MM.1S (cell line): ENCODE data around the gene GTSE1.

ENCODE experiments used
- DNase-seq: peaks from one replicate; pipeline ENCODE4 v3.0.0-alpha.2; 2015
- H2AFZ ChIP-seq: fragments of 300-600 bp; sonication (generic); 2 replicates; pipeline ENCODE4 v1.6.0; 2016; ENCODE audit warnings: antibody characterized with exemption, low read length
- H3F3A ChIP-seq: fragments of 300-600 bp; sonication (generic); 2 replicates; pipeline ENCODE4 v1.6.1; 2016; ENCODE audit warnings: mild to moderate bottlenecking, antibody characterized with exemption, low read length, moderate library complexity, mixed read lengths; ENCODE audit not compliant: insufficient read depth
- H3K27ac ChIP-seq: fragments of 300-600 bp; sonication (generic); 2 replicates; pipeline ENCODE4 v1.5.1; 2016; ENCODE audit warnings: mild to moderate bottlenecking, low read length
- H3K27me3 ChIP-seq: fragments of 300-600 bp; sonication (generic); replicated peaks from 2 replicates; pipeline ENCODE4 v1.6.0; 2016; ENCODE audit warnings: low read length; ENCODE audit not compliant: insufficient read depth
- H3K36me3 ChIP-seq: fragments of 300-600 bp; sonication (generic); replicated peaks from 2 replicates; pipeline ENCODE4 v1.6.1; 2016; ENCODE audit warnings: mild to moderate bottlenecking, low read length, mixed read lengths; ENCODE audit not compliant: insufficient read depth
- H3K4me1 ChIP-seq: fragments of 300-600 bp; sonication (generic); 2 replicates; pipeline ENCODE4 v1.6.1; 2016; ENCODE audit warnings: low read length, mixed read lengths
- H3K4me2 ChIP-seq: fragments of 300-600 bp; sonication (generic); 2 replicates; pipeline ENCODE4 v1.6.0; 2016; ENCODE audit warnings: low read depth, low read length
- H3K4me3 ChIP-seq: fragments of 300-600 bp; sonication (generic); 2 replicates; pipeline ENCODE4 v1.5.1; 2016; ENCODE audit warnings: low read length, mixed read lengths
- H3K79me2 ChIP-seq: fragments of 300-600 bp; sonication (generic); 2 replicates; pipeline ENCODE4 v1.6.1; 2016; ENCODE audit warnings: mixed run types, low read length, mixed read lengths
- H3K9ac ChIP-seq: fragments of 300-600 bp; sonication (generic); 2 replicates; pipeline ENCODE4 v1.6.1; 2016; ENCODE audit warnings: low read length, mixed read lengths
- H3K9me2 ChIP-seq: fragments of 300-600 bp; sonication (generic); replicated peaks from 2 replicates; pipeline ENCODE4 v1.6.1; 2016; ENCODE audit warnings: mild to moderate bottlenecking, low read length, mixed read lengths; ENCODE audit not compliant: insufficient read depth
- H3K9me3 ChIP-seq: fragments of 300-600 bp; sonication (generic); replicated peaks from 2 replicates; pipeline ENCODE4 v1.6.1; 2016; ENCODE audit warnings: mild to moderate bottlenecking, low read length, mixed read lengths; ENCODE audit not compliant: insufficient read depth
- H4K20me1 ChIP-seq: fragments of 300-600 bp; sonication (generic); 2 replicates; pipeline ENCODE4 v1.6.1; 2016; ENCODE audit warnings: mild to moderate bottlenecking, low read length, moderate library complexity, mixed read lengths; ENCODE audit not compliant: insufficient read depth
- CTCF ChIP-seq: fragments of 300-600 bp; sonication (generic); IDR thresholded peaks from 2 replicates; pipeline ENCODE4 v1.5.1; 2016; ENCODE audit warnings: antibody characterized with exemption, low read length, mixed read lengths
- EZH2 ChIP-seq: fragments of 300-600 bp; sonication (generic); optimal IDR thresholded peaks from 2 replicates; pipeline ENCODE3; 2017; ENCODE audit warnings: low read depth, mild to moderate bottlenecking, antibody characterized with exemption, low read length, mixed read lengths
- EZH2phosphoT487 ChIP-seq: fragments of 300-600 bp; sonication (generic); IDR thresholded peaks from 2 replicates; pipeline ENCODE4 v1.6.1; 2018; ENCODE audit warnings: antibody characterized with exemption, low read length

GTSE1 gene

GRCh38 chr22:46275455-46276122, 21.1 kb upstream of the GTSE1 start:
- TF ChIP-seq EZH2phosphoT487 (no peak), EZH2 (no peak), CTCF (no peak)
- no peak overlapping the region for H3K9ac ChIP-seq
- H2AFZ ChIP-seq = peak overlapping the region; percentile 58; the same call in 1 of the 2 replicates
- H3K36me3 ChIP-seq = no peaks in the 10 kb centered on the region
- no peaks in the 10 kb centered on the region for H3F3A ChIP-seq
- H3K4me2 ChIP-seq = no peak overlapping the region
- H3K9me3 ChIP-seq = no peaks in the 10 kb centered on the region
- H3K27ac ChIP-seq = no peak overlapping the region
- no peak for DNase-seq
- no peaks in the 10 kb centered on the region for H3K9me2 ChIP-seq
- no peaks in the 10 kb centered on the region for H3K27me3 ChIP-seq
- H3K79me2 ChIP-seq = no peaks in the 10 kb centered on the region
- no peak overlapping the region for H3K4me3 ChIP-seq
- H3K4me1 ChIP-seq = no peaks in the 10 kb centered on the region
- H4K20me1 ChIP-seq = no peaks in the 10 kb centered on the region

GRCh38 chr22:46276563-46276962, 20.1 kb upstream of the GTSE1 start:
- Histone ChIP-seq H3K27me3 (no peaks in the 10 kb centered on the region), H3K27ac (no peak overlapping the region), H4K20me1 (no peaks in the 10 kb centered on the region), H3K4me3 (no peak overlapping the region), H3K36me3 (no peaks in the 10 kb centered on the region), H3K9me2 (no peaks in the 10 kb centered on the region), H2AFZ (no peak overlapping the region), H3K79me2 (no peaks in the 10 kb centered on the region), H3F3A (no peaks in the 10 kb centered on the region), H3K9me3 (no peaks in the 10 kb centered on the region), H3K9ac (no peak overlapping the region), H3K4me2 (no peak overlapping the region), H3K4me1 (no peaks in the 10 kb centered on the region)
- TF ChIP-seq CTCF (no peak), EZH2phosphoT487 (no peak), EZH2 (no peak)
- no peak for DNase-seq

GRCh38 chr22:46278656-46279645, 17.7 kb upstream of the GTSE1 start:
- H2AFZ ChIP-seq = no peak overlapping the region
- no peaks in the 10 kb centered on the region for H3K4me1 ChIP-seq
- TF ChIP-seq EZH2 = no peak
- TF ChIP-seq CTCF = no peak
- no peak for TF ChIP-seq EZH2phosphoT487
- no peaks in the 10 kb centered on the region; the same call in 1 of the 2 replicates for H3K36me3 ChIP-seq
- H3K4me2 ChIP-seq = no peak overlapping the region
- no peak overlapping the region for H3K4me3 ChIP-seq
- no peak overlapping the region for H3K9ac ChIP-seq
- H3K9me2 ChIP-seq = no peaks in the 10 kb centered on the region
- H3K27me3 ChIP-seq = no peaks in the 10 kb centered on the region
- no peaks in the 10 kb centered on the region for H3K9me3 ChIP-seq
- no peaks in the 10 kb centered on the region for H4K20me1 ChIP-seq
- no peaks in the 10 kb centered on the region for H3K79me2 ChIP-seq
- no peak overlapping the region for H3K27ac ChIP-seq
- no peaks in the 10 kb centered on the region for H3F3A ChIP-seq
- DNase-seq = no peak
